GM18508 (cell line): ENCODE measurements around the gene CLDN20.

Experiments
- ATAC-seq: cut with Tn5 transposase; IDR thresholded peaks from one replicate; pipeline ENCODE4 v1.9.1; 2021; ENCODE audit warnings: moderate number of reproducible peaks; ENCODE audit not compliant: insufficient read depth, unreplicated experiment

The CLDN20 gene

DNA sequence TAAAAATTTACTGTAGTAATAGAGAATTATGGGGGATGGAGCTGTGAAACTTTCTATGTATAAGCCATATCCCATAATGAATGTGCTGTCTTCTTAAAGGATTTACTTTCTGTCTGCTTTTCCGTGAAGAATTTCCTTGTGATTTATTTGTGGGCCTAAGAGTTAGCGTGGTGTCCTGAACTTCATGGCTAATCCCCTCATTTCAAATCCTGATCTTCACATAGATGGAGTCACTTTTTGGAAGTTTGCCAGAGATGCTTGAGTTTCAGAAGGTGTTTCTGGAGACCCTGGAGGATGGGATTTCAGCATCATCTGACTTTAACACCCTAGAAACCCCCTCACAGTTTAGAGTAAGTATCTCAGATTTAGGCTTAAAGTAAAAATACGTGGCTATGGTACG lies 19.4 kb upstream of the CLDN20 start:
- no peak for ATAC-seq

DNA sequence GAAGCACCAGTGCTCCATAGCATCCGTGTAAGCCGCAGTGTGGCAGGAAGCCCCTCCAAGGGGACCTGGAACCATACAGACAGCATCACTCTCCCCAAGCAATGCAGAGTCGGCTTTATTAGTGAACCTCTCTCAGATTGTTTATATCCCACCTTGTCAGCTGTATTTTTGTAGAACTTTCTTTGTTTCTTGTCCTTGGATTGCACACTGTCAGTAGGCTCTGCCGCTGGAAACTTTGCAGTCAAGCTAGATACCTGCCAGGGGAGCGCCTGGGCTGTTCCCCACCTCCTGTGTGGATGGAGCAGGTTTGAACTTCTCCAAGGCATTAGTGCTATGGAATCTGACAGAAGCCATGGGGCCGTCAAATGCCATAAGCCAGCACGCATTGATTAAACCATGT lies 18.6 kb upstream of the CLDN20 start:
- ATAC-seq: no peak

DNA sequence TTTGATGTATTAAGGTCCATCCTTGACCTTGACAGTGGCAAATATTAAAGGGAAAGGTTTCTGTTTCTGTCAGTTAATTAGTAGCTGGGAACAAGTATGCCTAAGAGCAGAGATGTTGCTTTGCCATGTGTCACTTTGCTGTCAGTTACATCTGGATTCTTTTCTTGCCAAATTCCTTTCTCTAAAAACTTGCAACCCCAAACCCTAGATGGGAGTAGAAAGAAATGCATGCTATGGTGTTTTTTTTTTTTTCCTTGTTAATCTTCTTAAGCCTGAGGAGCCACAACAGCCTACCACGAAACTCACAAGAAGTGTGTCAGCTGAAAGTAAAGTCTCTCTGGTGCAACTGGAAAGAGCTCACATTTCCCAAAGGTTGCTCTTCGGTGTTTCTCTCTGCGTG lies 18.0 kb upstream of the CLDN20 start:
- ATAC-seq: no peak

DNA sequence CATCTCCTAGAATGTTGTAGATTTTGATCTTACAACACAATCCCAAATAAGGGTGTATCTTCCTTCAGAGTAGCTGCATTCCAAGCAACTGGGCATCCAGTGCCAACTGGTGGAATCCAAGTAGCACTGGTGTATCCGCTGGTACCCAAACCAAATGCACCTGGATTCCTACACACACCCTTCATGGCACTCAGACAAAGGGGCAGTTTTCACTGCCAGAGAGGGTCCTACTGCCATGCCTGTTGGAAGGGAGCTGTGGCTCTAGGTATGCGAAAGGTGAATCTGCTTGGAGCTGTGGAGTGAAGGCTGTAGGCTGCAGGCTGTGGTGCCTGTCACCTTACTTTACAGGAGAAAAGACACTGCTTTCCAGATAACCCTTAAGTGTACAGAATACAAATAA lies 17.0 kb upstream of the CLDN20 start:
- ATAC-seq: no peak

DNA sequence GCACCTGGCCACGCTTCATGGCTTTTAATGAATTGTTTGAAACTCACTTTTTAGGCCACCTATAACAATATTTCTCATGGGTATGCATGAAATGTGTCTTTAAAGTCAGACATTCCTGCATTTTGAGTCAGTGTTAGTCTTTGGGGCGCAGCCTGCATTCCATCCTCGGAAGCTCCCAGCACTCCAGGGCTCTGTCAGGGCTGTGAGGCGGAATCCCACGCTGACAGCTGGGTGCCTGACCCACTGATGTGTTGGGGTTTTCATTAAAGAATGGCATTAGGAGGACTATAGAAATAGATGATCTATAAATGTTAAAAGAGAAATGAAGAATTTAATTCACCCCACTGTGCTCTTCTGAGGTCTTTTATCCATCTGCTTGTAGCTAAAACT lies 16.2 kb upstream of the CLDN20 start:
- no peak for ATAC-seq

- ATAC-seq: no peak
These were observed 15.5 kb upstream of the CLDN20 start for GRCh38 chr6:155248008-155249001.

DNA sequence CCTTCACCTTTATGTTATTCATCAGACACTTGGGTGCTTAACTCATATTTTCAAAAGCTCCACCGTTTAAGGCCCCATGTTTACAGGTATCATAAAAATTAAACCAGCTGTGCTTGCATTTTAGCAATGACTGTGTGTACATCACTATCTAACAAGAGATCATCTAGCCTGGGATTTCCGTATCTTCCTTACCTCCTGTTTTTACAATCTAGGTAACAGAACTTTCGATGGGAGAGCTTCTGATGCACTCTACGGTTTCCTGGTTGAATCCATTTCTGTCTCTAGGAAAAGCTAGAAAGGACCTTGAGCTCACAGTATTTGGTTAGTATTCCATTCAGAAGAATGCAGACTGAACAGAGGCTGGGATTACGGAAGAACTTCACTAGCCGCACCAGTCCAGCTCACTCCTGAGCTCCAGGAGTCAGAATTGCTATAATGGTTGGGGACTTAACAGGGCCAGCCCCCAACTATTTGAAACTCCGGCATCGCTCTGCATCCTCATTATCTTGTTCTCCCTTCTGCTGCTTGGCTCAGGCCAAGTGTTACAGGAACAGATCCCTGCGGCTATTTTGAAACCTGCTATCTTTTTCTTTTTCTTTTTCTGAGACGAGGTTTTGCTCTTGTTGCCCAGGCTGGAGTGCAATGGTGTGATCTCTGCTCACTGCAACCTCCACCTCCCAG lies 13.0 kb upstream of the CLDN20 start:
- no peak for ATAC-seq

GRCh38 chr6:155252581-155252980 lies 11.2 kb upstream of the CLDN20 start:
- ATAC-seq: no peak

DNA sequence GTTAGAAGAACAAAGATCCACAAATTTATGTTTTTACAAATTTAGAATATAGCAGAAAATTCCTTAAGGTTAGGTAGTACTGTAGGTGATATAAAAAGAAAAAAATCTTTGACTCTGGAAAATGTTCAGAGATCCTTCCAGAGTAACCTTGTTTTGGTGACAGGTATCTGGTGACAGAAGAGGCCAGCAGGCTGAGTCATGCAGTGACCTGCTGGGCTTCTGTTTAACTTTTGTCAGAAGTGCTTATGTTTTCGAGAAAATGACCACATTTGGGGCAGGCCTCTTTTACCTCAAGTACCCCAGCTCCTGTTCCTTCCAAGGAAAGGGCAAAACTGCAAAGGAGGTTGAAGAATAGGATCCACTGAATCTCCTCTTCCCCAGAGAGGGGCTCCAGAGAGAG lies 10.5 kb upstream of the CLDN20 start:
- ATAC-seq: no peak

- no peak for ATAC-seq
These were observed 9.7 kb upstream of the CLDN20 start for GRCh38 chr6:155254139-155254538.

GRCh38 chr6:155256122-155256795 lies 7.6 kb upstream of the CLDN20 start:
- no peak for ATAC-seq

DNA sequence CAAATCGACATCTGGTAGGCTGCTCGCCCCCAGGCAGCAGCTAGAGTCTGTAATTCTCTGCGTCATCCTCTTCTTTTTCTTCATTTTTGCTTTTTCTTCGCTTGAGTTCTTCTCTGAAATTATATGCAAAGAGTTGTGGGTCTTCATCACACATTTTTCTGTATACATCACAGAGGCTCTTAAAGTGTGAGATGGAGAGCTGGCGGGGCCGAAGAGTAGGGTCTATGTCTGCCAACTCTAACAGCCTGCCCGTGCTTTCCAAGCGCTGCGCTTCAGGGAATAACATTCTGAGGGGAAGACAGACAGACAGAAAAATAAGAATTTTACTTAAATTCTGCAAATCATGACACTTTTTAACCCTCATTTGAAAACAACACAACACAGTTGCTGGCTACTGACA lies 6.0 kb upstream of the CLDN20 start:
- no peak for ATAC-seq

DNA sequence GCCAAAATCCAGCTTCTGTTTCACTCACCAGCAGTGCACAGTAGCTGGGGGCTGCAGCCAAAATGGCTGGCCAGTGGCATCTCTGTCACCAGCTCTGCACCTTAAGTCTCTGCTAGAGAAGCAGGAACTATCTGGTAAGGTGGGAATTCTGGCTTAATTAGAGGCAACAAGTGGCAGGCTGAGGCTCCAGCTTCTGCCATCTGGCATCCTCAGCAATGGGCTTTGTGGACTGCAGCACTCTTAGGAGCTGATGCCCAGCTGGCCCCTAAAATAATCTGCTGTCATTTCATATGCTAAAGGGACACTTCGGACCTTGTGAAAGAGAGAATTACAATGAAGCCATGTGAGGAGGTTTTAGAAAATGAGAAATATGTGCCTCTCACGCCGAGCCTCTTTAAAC lies 4.6 kb upstream of the CLDN20 start:
- no peak for ATAC-seq

DNA sequence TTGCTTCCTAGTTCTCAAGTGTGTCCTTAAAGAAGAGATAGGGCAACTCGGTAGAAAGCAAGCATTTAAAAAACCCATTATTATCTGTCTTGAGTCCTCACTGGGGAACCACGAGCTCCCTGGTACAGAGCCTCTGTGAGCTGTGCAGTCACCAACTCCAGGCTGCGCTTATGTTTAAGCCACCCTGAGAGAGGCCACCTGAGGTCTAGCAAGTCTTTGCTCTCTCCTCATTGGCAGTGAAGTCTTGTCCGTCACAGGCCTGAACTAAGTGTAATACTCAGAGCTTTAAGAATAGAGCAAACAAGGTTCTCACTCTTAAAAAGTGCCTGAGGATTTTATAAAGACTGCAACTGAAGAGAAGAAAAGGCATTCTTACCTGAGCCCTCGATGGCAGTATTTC lies 3.9 kb upstream of the CLDN20 start:
- ATAC-seq: no peak

DNA sequence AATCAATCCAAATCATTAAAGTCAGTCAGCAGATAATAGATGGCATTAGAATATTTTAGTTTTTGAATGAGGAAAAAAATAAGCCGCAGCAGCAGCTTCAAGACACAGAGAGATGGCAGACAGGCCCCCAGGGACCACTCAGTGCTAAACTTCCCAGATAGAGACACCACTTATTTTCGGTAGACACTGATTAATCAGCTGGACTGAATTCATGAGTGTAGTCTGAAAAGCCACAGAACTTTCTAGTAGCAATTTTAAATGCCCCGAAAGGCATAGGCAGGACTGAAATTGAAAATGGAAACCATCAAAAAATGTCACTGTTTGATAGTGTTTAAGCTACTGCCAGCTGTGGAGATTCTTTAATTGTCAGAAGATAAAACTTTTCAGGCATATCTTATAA lies 3.1 kb upstream of the CLDN20 start:
- ATAC-seq: no peak

DNA sequence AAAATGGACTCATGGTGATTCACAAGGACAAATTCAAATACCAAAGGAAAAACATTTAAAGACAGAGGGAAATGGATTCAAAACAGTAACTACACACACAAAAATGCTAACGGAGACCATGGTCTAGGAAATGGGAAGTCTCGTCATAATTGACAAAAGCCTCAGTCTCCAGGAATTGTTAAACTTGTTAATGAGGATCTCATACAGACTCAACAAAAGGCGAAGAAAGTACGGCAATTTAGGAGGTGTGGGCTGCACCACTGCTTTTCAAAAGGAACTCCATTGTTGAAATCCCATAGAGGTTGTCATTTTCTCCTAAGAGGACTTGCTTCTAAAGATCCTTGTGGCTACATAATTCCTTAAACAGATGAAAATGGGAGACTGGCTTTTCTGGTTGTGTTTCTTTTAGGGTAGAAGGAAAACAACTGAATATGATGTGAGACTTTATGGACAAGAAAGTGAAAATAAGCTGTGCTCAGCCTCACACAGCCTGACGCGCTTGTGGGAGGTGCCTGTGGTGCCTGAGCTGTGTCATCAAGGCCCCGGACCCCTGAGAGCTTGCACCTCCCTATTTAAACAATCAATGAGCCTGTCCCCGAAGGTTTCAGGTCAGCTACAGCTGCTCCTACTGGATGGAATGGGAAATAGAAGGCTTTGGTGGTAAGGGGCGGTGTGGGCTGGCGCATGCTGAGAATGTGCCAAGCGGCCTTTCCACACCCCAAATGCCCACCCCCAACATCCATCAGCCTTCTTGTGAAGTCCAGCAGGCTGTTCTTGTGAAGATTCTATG lies 2.5 kb upstream of the CLDN20 start:
- ATAC-seq: no peak

DNA sequence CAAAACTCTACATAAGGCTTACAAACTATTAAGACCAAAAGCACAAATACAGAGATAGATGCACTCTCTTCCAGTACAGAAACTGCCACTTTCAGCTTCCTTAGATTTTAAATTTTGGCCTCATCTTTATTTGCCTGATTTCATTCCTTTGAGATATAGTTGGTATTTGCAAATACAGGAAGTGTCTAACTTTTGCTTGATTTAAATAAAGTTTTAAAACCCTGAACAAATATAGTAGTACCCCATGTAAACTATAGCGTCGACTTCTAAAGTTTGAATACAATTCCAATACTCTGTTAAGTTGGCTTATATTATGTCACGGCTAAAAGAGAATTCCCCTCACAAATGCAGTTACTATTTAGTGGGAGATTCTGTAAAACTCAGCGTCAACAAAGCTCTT lies 1.2 kb upstream of the CLDN20 start:
- no peak for ATAC-seq

GRCh38 chr6:155264693-155265320 lies 994 bp downstream of the CLDN20 start:
- no peak for ATAC-seq

GRCh38 chr6:155265843-155266535 lies 2.2 kb downstream of the CLDN20 start:
- ATAC-seq: no peak
